Stimulated activated CD8-positive, alpha-beta memory T cell treated with anti-CD3 and anti-CD28 coated beads, Interleukin-2, amount 100 ng/mL, for 48 hours (primary cell): Measurements from ENCODE around the gene ECE1.
"Not testable (repeated sequence)": the region's sequence is repeated elsewhere in the genome, so short reads cannot be mapped to it uniquely, and the experiment has no call there.

ENCODE experiments used
- DNase-seq, 2 donors: peaks; one replicate each; pipeline ENCODE4 v3.0.0-alpha.2; 2020; ENCODE audit warnings: low read depth in 2 of 2

ECE1 gene

DNA sequence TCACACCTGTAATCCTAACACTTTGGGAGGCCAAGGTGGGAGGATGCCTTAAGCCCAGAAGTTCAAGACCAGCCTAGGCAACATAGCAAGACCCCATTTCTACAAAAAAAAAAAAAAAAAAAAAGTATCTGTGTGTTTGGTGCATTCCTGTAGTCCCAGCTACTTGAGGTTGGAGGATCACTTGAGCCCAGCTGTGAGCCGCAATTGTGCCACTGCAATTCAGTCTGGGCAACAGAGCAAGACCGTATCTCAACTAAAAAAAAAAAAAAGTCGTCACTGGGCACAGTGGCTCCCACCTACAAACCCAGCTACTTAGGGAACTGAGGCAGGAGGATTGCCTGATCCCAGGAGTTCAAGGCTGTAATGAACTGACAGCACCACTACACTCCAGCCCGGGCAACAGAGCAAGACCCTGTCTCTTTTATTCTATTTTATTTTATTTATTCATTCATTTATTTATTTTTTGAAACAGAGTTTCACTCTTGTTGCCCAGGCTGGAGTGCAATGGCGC lies 105.0 kb downstream of the ECE1 start:
- no peak for DNase-seq

DNA sequence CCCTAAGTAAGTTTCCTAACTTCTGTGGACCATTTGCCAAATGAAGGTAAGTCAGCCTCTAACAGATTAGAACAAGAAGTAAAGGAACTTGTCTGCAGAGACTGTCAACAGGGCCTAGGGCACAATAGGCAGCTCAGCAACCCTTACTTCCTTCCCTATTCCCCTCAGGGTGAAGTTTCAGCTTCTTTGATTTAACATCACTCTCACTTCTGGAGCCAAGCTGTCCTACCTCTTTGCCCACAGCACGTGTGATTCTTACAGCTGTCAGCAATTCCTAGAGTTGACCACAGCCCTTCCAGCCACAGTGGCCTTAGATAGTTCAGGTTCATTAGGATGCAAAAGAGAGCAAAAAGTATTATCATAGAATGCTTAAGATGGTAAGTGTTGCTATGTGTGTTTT lies 106.0 kb downstream of the ECE1 start:
- DNase-seq = no peak

DNA sequence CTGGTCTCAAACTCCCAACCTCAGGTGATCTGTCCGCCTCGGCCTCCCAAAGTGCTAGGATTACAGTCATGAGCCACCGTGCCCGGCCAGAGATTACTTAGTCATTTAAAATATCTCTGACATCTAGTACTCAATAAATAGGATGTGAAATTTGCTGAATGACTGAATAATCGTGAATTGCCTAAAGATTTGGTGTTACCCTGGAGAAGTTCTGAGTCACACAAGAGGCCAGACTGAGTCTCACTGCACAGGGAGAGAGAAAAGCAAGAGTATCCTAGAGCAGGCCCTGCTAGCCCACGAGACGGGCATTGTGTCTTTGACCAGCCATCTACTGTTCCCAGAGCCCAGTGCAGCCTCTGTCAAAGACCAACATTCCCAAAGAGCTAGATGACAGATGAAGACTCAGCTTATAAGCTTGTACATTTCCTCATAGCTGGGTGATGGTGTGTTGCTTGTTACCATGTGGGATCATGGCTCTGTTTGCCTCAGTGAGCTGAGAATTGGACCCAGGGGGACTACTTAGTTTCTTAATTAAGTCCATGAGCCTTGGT lies 108.0 kb downstream of the ECE1 start:
- DNase-seq = no peak

DNA sequence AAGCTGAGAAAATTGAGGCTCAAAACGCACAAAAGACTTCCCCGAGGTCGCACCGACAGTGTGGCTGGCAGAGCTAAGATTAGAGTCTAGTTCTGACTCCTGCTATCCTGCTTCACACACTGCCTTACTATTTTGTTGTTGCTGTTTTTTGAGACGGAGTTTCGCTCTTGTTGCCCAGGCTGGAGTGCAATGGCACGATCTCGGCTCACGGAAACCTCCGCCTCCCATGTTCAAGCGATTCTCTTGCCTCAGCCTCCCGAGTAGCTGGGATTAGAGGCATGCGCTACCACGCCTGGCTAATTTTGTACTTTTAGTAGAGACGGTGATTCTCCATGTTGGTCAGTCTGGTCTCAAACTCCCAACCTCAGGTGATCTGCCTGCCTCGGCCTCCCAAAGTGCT lies 112.0 kb downstream of the ECE1 start:
- DNase-seq = not testable (repeated sequence)

DNA sequence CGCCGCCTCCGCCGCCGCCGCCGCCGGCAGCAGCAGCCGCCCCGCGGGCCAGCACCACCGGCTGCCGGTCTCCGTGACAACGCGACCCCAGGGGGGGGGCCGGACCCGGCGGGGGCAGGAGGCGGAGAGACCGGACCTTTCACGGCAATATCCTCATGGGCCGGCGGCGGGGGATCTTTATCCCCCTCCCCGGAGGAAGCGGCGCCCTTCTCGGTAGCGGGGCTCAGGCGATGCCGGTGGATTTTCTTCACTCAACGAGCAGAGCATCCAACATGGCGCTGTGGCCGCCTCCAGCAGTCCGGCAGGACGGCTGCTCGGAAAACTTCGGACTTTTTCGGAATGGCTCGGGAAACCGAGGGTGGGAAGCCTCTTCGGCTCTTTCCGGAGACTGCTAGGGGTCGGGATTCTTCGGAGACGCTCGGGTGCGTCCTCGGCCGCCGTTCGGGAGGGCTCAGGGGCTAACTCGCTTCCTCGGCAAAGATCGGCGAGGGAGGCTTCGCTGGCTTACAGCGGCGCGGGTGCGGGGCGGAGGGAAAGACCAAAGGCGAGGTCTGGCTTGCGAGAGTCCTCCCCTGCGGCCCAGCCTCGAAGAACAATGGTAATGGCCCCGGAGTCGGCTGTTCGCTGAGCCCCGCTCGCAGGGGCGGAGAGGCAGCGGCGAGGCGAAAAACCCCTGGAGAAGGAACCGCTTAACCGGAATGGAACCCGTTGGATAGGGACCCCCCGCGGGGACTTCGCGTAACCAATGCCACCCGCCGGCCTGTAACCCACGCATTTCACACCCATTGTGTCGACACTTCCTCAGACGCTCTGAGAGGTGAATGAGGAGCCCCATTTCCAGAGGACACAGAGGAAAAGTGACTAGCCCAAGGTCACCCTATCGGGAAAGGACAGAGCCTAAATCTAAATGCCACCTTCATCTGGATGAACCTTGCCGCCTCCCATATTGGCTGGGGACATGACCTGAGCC lies 113.4 kb downstream of the ECE1 start, which contains the start of gene EIF4G3:
Gene EIF4G3, minus strand, starts transcription at position 312 of the 970 bp plus-strand sequence. CDS start 174,155 bp downstream, outside the sequence.
- peak; percentile 96 to 99 for DNase-seq

DNA sequence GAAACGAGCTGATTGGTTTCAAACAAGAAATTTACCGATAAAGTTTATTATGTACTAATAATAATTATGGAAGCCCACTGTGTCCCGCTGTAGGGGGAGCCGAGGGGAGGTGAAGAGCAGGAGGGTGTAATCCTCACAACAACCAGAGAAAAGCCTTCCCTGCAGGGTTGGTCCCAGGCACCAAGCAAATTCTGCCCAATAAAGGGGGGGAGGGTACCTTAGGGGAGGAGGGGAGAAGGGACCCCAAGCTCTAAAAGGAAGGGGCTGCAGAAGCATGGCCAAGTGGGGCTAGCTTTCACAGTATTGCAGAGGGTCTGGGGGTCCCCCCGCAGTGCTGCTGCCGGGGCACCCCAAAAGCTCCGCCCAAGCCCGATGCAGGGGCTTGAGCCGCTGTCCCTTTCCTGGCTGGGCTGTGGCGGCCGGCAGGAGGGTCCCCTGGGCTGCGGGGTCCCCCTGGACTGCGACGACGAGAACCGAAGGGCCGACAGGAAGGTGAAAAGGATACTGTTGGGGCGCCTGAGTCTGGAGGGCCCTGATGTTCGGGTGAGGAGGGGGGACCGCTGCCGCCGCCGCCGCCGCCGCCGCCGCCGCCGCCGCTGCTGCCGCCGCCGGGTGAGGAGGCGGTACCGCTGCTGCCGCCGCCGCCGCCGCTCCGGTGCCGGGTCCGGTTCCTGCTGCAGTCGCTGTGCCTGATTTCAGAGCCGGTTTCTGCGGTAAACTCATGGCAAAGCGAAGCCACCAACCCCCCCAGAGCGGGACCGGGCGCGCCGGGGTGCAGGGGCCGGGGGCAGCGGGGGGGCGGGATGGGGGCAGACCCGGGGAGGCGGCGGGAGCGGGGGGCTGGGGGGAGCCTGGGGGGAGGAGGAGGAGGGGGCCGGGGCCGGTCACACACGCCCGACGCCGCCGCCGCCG lies 114.3 kb downstream of the ECE1 start:
- peak; percentile 7 to 12 for DNase-seq

DNA sequence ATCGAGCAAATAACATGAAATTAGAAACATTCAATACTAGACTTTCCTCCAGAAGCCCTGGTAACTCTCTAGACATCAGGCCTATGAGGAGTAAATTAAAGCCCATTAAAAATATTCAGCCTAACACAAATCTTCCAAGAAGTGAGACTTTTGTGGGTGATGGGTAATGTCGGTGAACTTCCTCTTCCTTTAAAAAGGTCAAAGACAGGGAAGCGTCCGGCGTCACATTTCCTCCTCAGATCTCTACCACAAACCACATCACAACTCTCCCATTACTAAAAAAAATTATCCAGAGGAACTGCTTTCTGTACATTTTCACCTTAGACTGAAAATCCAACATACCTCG lies 115.0 kb downstream of the ECE1 start:
- peak in 1 of 2 donors; percentile 3 for DNase-seq

DNA sequence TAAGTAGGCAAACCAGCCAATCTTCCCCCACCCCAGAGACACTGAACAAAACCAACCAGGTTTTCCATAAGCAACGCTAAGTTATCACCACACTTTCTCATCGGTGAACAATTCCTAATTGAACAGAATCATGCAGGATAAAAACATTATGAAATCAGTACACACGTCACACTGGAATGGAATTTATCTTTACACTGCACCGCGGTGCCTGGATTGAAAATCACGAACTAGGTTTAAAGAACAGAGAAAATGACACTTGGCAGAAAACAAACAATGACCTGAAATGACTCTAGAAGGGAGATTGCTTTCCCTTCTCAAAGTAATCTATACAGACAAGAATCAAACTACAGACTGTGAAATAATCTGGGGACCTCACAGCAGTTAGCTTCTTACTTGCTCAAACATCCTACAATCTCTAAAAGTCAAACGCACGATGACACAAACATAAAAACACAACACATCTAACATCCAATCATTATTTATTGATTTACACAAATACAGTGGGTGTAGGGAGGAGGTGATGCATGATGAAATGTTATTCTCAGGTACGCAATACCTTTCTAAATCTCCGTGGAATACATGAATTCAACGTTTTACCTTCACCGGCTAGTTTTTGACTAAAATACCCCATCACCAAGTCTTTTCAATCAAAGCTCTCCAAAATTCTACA lies 115.5 kb downstream of the ECE1 start:
- no peak for DNase-seq

DNA sequence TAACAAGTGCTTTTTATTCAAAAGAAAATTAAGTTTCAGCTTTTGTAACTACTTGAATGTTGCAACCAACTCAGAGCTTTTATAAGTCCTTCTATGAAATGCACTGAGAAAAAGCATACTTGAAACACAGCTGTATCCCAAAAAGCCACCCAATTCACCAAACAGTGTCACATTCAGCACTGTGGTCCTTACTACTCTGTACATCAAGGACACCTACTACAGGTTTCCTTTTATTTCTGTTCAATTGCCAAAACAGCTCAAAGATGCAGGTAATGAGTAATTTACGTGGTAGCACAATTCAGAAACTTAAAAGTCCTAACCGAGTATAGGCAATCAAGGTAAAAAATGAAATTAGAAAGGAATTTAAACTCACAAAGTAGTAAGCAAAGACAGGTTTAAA lies 116.0 kb downstream of the ECE1 start:
- DNase-seq = no peak

DNA sequence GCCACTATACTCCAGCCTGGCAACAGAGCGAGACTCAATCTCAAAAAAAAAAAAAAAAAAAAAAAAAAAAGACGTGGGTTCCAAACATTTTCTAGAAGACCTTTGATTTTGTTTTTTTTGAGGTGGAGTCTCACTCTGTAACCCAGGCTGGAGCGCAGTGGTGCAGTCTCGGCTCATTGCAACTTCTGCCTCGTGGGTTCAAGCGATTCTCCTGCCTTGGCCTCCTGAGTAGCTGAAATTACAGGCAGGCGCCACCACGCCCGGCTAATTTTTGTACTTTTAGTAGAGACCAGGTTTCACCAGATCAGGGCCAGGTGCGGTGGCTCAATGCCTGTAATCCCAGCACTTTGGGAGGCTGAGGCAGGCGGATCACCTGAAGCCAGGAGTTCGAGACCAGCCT lies 117.2 kb downstream of the ECE1 start:
- DNase-seq = not testable (repeated sequence)

DNA sequence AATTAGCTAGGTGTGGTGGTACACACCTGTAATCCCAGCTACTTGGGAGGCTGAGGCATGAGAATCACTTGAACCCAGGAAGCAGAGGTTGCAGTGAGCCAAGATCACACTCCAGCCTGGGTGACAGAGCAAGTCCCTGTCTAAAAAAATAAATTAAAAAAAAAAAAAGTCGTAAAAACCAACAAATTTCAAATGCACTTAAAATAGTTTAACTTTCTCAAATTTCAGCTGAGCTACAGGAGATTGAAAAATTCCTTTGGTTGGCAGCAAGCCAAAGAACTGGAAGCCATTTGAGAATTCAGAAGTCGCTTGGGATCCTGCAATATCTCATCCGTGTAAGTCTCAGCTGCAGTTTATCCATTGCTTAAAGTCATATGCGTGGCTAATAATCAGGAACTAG lies 119.4 kb downstream of the ECE1 start:
- not testable (repeated sequence) for DNase-seq

DNA sequence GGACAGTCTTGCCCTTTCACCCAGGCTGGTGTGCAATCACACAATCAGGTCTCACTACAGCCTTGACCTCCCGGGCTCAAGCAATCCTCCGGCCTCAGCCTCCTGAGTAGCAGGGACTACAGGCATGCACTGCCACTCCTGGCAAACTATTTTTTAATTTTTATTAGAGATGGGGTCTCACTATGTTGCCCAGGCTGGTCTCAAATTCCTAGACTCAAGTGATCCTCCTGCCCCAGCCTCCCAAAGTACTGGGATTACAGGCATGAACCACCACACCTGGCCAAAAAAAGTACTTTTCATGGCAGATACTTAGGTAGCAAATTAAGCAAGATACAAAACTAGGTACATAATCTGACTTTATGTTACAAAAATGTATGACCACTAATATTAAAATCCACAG lies 121.8 kb downstream of the ECE1 start:
- DNase-seq = no peak
